Osteoblast (primary cell): ENCODE measurements around the gene BTK. TPM values are rescaled to one million over a fixed set of nuclear protein-coding genes. Genes with fewer than 3 reads are reported as not detected.
A peak's percentile ranks its signal among the peaks of the same experiment; 100 is the strongest.

Experiments
- DNase-seq: peaks from one replicate; pipeline ENCODE4 v3.0.0; 2011; ENCODE audit warnings: low spot score, mixed read lengths; ENCODE audit not compliant: insufficient read length; ENCODE audit errors: missing footprints
- H2AFZ ChIP-seq: 2 replicates; pipeline ENCODE4 v1.6.0; 2011; ENCODE audit warnings: mild to moderate bottlenecking, low read length
- H3K27ac ChIP-seq: 2 replicates; pipeline ENCODE4 v1.5.1; 2011; ENCODE audit warnings: mild to moderate bottlenecking, low read depth, low read length, moderate library complexity
- H3K27me3 ChIP-seq: 2 replicates; pipeline ENCODE4 v1.6.0; 2012; ENCODE audit warnings: mild to moderate bottlenecking, control low read depth, inconsistent platforms, low read length, moderate library complexity; ENCODE audit not compliant: insufficient read depth
- H3K36me3 ChIP-seq: 2 replicates; pipeline ENCODE4 v1.5.1; 2011; ENCODE audit warnings: mild to moderate bottlenecking, low read length, control low read depth, moderate library complexity; ENCODE audit not compliant: insufficient read depth
- H3K4me1 ChIP-seq: 2 replicates; pipeline ENCODE4 v1.5.1; 2011; ENCODE audit warnings: mild to moderate bottlenecking, low read length, control low read depth, moderate library complexity; ENCODE audit not compliant: insufficient read depth
- H3K4me2 ChIP-seq: 2 replicates; pipeline ENCODE4 v1.6.0; 2011; ENCODE audit warnings: mild to moderate bottlenecking, low read length; ENCODE audit not compliant: insufficient read depth
- H3K4me3 ChIP-seq: fragments of 200-600 bp; sonication (generic); 3 replicates; pipeline ENCODE4 v1.5.1; 2012; ENCODE audit warnings: mild to moderate bottlenecking, low read length, inconsistent platforms; ENCODE audit not compliant: insufficient read depth
- H3K79me2 ChIP-seq: 2 replicates; pipeline ENCODE4 v1.6.0; 2012; ENCODE audit warnings: mild to moderate bottlenecking, low read length, control low read depth, inconsistent platforms; ENCODE audit not compliant: insufficient read depth
- H3K9me3 ChIP-seq: 2 replicates; pipeline ENCODE4 v1.5.1; 2011; ENCODE audit warnings: low read depth, low read length, control low read depth
- H4K20me1 ChIP-seq: 2 replicates; pipeline ENCODE4 v1.6.0; 2012; ENCODE audit warnings: mild to moderate bottlenecking, low read length, control low read depth; ENCODE audit not compliant: insufficient read depth
- total RNA-seq: library from RNA; depleted of rRNA; stranded (reverse); fragments of >200 nt; gene quantifications from 2 replicates; pipeline ENCODE4 v1.2.3, GENCODE V29; 2012
- TF ChIP-seq, protein P1 (sequence below): IDR thresholded peaks from 2 replicates; pipeline ENCODE4 v1.5.1; 2011; ENCODE audit warnings: mild to moderate bottlenecking, low read depth, low read length, moderate library complexity; ENCODE audit errors: extremely low read depth

The BTK gene
- total RNA-seq, 1 donor = not detected

DNA sequence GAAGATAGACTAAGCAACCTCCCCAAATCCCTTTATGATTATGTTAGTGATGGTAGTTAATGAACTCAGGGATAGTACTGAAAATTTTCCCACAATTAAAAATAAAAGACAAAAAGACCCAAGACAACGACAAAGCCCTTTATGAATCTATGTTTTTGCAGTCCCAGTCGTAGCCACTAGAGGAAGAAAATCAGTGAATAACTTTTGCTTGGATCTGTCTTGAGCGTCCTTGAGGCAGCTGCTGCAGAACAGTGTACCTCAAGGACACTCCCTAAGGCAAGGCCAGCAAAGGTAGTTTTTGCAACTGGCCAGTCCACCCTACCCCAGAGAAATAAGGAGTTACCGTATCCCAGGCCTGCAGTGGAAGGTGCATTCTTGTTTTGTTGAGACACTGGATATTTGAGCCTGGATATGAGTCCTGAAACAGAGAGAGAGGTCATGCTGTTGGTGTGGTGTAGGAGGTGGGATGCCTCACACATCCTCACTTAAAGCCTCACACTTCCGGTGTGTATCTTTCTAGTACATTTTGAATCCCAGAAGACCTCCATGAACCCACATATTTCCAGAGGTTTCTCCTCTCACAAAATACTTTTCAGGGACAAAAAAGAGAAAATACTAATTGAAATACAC lies 28.7 kb downstream of the BTK start:
- Histone ChIP-seq H3K4me1 (no peaks in the 10 kb centered on the region), H3K9me3 (no peaks in the 10 kb centered on the region), H3K4me2 (no peak overlapping the region), H3K27me3 (peaks cover 4% of the 10 kb centered on the region), H2AFZ (no peak overlapping the region), H3K36me3 (no peaks in the 10 kb centered on the region), H3K27ac (no peak overlapping the region), H4K20me1 (no peaks in the 10 kb centered on the region), H3K79me2 (no peaks in the 10 kb centered on the region), H3K4me3 (no peak overlapping the region)
- DNase-seq = no peak
- TF ChIP-seq, protein P1, sequence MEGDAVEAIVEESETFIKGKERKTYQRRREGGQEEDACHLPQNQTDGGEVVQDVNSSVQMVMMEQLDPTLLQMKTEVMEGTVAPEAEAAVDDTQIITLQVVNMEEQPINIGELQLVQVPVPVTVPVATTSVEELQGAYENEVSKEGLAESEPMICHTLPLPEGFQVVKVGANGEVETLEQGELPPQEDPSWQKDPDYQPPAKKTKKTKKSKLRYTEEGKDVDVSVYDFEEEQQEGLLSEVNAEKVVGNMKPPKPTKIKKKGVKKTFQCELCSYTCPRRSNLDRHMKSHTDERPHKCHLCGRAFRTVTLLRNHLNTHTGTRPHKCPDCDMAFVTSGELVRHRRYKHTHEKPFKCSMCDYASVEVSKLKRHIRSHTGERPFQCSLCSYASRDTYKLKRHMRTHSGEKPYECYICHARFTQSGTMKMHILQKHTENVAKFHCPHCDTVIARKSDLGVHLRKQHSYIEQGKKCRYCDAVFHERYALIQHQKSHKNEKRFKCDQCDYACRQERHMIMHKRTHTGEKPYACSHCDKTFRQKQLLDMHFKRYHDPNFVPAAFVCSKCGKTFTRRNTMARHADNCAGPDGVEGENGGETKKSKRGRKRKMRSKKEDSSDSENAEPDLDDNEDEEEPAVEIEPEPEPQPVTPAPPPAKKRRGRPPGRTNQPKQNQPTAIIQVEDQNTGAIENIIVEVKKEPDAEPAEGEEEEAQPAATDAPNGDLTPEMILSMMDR = peak; percentile 34

DNA sequence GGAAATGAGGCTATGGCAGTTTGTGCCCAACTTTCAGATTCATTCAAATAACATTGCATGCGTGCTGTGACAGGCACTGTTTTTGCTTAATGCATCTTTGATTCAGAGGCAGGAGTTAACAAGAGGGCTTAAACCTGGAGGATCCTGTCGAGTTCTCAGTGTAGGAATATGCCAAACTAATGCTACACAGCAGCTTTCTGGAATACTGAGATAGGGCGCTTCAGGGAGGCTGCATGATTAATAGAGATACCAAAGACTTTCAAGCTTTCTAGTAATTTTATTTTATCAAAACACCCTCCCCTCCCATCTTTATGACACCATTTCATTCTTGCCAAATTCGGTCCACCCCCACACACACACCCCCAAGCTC lies 36.8 kb downstream of the BTK start:
- DNase-seq = peak; percentile 75
- peak overlapping the region; percentile 83 for H3K4me2 ChIP-seq
- no peaks in the 10 kb centered on the region for H3K9me3 ChIP-seq
- no peaks in the 10 kb centered on the region for H3K36me3 ChIP-seq
- H3K27me3 ChIP-seq = no peaks in the 10 kb centered on the region
- TF ChIP-seq, protein P1 = no peak
- H3K4me3 ChIP-seq = peak overlapping the region; percentile 89
- peaks cover 5% of the 10 kb centered on the region for H3K4me1 ChIP-seq
- H3K79me2 ChIP-seq = peaks cover 21% of the 10 kb centered on the region
- H3K27ac ChIP-seq = peak overlapping the region; percentile 85
- peak overlapping the region; percentile 91 for H2AFZ ChIP-seq
- no peaks in the 10 kb centered on the region for H4K20me1 ChIP-seq

DNA sequence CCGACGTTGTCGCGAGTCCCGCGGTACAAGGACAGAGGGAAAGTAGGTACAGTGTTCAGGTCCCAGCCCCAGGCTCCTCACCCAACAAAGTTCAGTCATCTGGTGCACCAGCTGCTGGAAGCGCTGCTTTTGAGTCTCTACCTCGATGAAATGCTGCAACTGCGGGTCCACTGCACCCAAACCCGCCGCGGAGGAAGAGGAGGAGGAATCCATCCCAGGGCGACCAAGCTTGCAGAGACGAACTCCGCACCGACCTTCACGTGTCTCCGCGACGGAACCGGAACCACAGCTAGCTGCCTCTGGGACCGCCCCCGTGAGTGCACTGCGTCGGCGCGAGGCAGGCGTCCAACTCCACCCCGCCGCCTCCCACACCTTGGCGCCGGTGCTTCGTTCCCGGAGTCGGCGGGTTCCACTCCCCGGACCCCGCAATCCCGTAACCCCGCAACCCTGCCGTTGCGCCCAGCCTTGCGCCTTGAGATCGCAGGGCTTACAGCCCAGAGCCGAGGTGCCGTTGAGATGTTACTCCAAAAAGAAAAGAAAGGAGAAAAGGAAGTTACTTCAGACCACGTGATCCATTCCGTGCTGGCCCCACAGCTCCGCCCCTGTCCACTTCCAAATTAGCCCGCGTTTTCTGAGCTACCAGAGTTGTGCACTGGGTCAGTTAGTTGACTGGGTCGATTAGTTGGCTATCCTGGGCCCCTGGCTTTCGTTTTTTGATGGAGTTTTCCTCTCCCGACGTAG lies 37.4 kb downstream of the BTK start, which contains the start of gene TIMM8A:
TIMM8A (minus strand) TSS at position 291 of the 741 bp plus-strand sequence; CDS start at position 213, 78 bp downstream.
- Histone ChIP-seq H3K4me1 (peaks cover 5% of the 10 kb centered on the region), H2AFZ (peak within 1 kb of the TSS; percentile 91), H3K27me3 (no peaks in the 10 kb centered on the region), H3K9me3 (no peaks in the 10 kb centered on the region), H3K4me3 (peak within 1 kb of the TSS; percentile 89), H3K27ac (peak within 1 kb of the TSS; percentile 85), H3K36me3 (no peaks in the 10 kb centered on the region), H4K20me1 (no peaks in the 10 kb centered on the region), H3K79me2 (peaks cover 21% of the 10 kb centered on the region), H3K4me2 (peak within 1 kb of the TSS; percentile 83)
- TF ChIP-seq, protein P1 = no peak
- DNase-seq = peak; percentile 92

DNA sequence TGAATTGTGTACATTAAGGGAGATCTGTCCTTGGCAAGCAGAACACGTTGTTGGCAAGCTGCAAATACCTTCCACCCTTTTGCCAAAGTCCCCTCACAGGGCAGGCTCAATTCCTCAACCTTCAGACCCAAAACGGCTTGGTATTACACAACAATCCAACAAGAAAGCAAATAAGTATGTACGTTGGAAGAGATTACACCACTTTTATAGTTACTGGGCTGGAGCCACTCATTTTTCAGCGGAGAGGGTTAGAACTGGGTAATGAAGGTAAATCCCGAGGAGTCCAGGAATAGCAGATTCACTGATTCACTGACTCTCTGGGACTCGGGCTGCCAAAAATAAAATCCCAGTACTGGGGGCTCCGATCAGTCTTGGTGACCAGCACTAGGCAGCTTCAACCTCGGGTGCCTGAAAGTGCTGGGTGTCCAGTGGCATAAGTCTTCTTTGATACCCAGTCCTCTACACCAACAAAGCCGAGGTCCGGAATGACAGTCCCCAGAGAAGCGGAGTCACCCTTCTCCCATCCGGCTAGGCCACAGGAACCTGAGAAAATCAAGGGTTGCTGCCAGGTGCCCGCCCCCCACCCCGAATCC lies 38.0 kb downstream of the BTK start:
- no peaks in the 10 kb centered on the region for H3K36me3 ChIP-seq
- peak overlapping the region; percentile 85 for H3K27ac ChIP-seq
- TF ChIP-seq, protein P1 = no peak
- peak overlapping the region; percentile 83 for H3K4me2 ChIP-seq
- no peaks in the 10 kb centered on the region for H3K9me3 ChIP-seq
- no peak for DNase-seq
- H3K79me2 ChIP-seq = peaks cover 21% of the 10 kb centered on the region
- H4K20me1 ChIP-seq = no peaks in the 10 kb centered on the region
- H2AFZ ChIP-seq = peak overlapping the region; percentile 91
- peaks cover 5% of the 10 kb centered on the region for H3K4me1 ChIP-seq
- H3K27me3 ChIP-seq = no peaks in the 10 kb centered on the region
- H3K4me3 ChIP-seq = peak overlapping the region; percentile 89
